H1 (cell line): Measurements from ENCODE around the gene DAPK1. TPM values are rescaled to one million over a fixed set of nuclear protein-coding genes. Genes with fewer than 3 reads are reported as not detected.

Experiments
- CTCF ChIA-PET: fragments of 300-600 bp; sonication (Branson Sonifier 250); formaldehyde crosslinking; loops from one replicate; lab custom pipeline; 2021; ENCODE audit not compliant: partially characterized antibody; lab: Charles Lee
- POLR2A ChIA-PET: fragments of 300-600 bp; sonication (Branson Sonifier 250); formaldehyde crosslinking; loops from one replicate; lab custom pipeline; 2021; ENCODE audit warnings: inconsistent platforms; ENCODE audit not compliant: partially characterized antibody; lab: Charles Lee
- DNase-seq, 2 experiments: peaks; one replicate each; pipeline versions ENCODE4 v3.0.0 to v3.0.0-alpha.2; 2010 to 2022; ENCODE audit warnings: low spot score in 2 of 2, low read depth in 1 of 2, mixed read lengths in 1 of 2
- FAIRE-seq: peaks from 2 replicates; lab custom pipeline; 2011; peaks lifted over from hg19 to GRCh38; lab: Jason Lieb, UNC
- H2AFZ ChIP-seq: 2 replicates; pipeline ENCODE4 v1.8.1; 2012; ENCODE audit warnings: low read length, inconsistent platforms
- H2AK5ac ChIP-seq: 2 replicates; pipeline ENCODE4 v1.6.1; 2013; ENCODE audit warnings: low read depth, low read length
- H2BK120ac ChIP-seq: replicated peaks from 2 replicates; pipeline ENCODE3; 2013; ENCODE audit warnings: low read depth, low read length, inconsistent platforms
- H2BK12ac ChIP-seq: 2 replicates; pipeline ENCODE4 v1.6.1; 2013; ENCODE audit warnings: low read depth, low read length
- H2BK15ac ChIP-seq: 2 replicates; pipeline ENCODE4 v1.6.1; 2013; ENCODE audit warnings: low read length
- H2BK20ac ChIP-seq: 2 replicates; pipeline ENCODE4 v1.6.1; 2013; ENCODE audit warnings: low read length
- H2BK5ac ChIP-seq: 2 replicates; pipeline ENCODE4 v1.6.1; 2013; ENCODE audit warnings: low read depth, low read length
- H3K14ac ChIP-seq: 2 replicates; pipeline ENCODE4 v1.6.1; 2013; ENCODE audit warnings: inconsistent platforms; ENCODE audit not compliant: insufficient read length
- H3K18ac ChIP-seq: 2 replicates; pipeline ENCODE4 v1.6.1; 2013; ENCODE audit warnings: low read length; ENCODE audit errors: extremely low read depth
- H3K23ac ChIP-seq: 2 replicates; pipeline ENCODE4 v1.6.1; 2013; ENCODE audit warnings: inconsistent platforms; ENCODE audit not compliant: insufficient read length
- H3K23me2 ChIP-seq: 2 replicates; pipeline ENCODE4 v1.6.1; 2013; ENCODE audit warnings: low read depth, low read length
- H3K27ac ChIP-seq: 2 replicates; pipeline ENCODE4 v1.6.1; 2011; ENCODE audit warnings: low read depth, low read length, inconsistent platforms
- H3K27me3 ChIP-seq, 4 experiments: replicated peaks in 1 of 4; 1 replicate in 1 of 4; 2 replicates in 3 of 4; pipeline versions ENCODE4 v1.6.1 to v1.8.1; 2011 to 2013; ENCODE audit warnings: low read length in 3 of 4, mild to moderate bottlenecking in 3 of 4, inconsistent platforms in 2 of 4, mixed read lengths in 2 of 4, moderate library complexity in 1 of 4; ENCODE audit not compliant: control insufficient read depth in 3 of 4, insufficient read depth in 3 of 4; ENCODE audit errors: extremely low read depth in 1 of 4
- H3K36me3 ChIP-seq, 4 experiments: 2 replicates each; pipeline versions ENCODE4 v1.6.1 to v1.8.1; 2011 to 2013; ENCODE audit warnings: mild to moderate bottlenecking in 4 of 4, low read length in 3 of 4, moderate library complexity in 2 of 4, control low read depth in 1 of 4, inconsistent platforms in 1 of 4; ENCODE audit not compliant: insufficient read depth in 4 of 4, control insufficient read depth in 2 of 4
- H3K4ac ChIP-seq: replicated peaks from 2 replicates; pipeline ENCODE3; 2013; ENCODE audit warnings: low read length, low read depth, mixed read lengths, inconsistent platforms; ENCODE audit not compliant: insufficient read length
- H3K4me1 ChIP-seq, 4 experiments: replicated peaks in 1 of 4; 1 replicate in 1 of 4; 2 replicates in 3 of 4; pipeline versions ENCODE4 v1.6.1 to v1.8.1; 2011 to 2013; ENCODE audit warnings: low read length in 3 of 4, inconsistent platforms in 2 of 4, mixed read lengths in 1 of 4; ENCODE audit not compliant: insufficient read depth in 4 of 4, control insufficient read depth in 3 of 4
- H3K4me2 ChIP-seq, 2 experiments: 2 replicates each; pipeline versions ENCODE4 v1.6.1 to v1.8.1; 2011 to 2013; ENCODE audit warnings: low read depth in 2 of 2, low read length in 2 of 2, control low read depth in 1 of 2, inconsistent platforms in 1 of 2, mild to moderate bottlenecking in 1 of 2; ENCODE audit not compliant: insufficient read depth in 1 of 2
- H3K4me3 ChIP-seq, 4 experiments: fragments of 200-600, 300-600 bp in 1 of 4; sonication (generic), shearing (Covaris generic), sonication (Bioruptor Twin) in 1 of 4; 2 replicates each; pipeline versions ENCODE4 v1.5.1 to v1.8.1; 2011 to 2016; ENCODE audit warnings: low read length in 4 of 4, low read depth in 3 of 4, control low read depth in 2 of 4, inconsistent platforms in 2 of 4, mild to moderate bottlenecking in 2 of 4, mixed read lengths in 1 of 4, moderate library complexity in 1 of 4; ENCODE audit not compliant: insufficient read depth in 2 of 4; ENCODE audit errors: extremely low read depth in 1 of 4
- H3K56ac ChIP-seq: replicated peaks from 2 replicates; pipeline ENCODE3; 2013; ENCODE audit warnings: low read depth, mild to moderate bottlenecking, mixed read lengths, low read length, inconsistent platforms; ENCODE audit not compliant: insufficient read length
- H3K79me1 ChIP-seq: 2 replicates; pipeline ENCODE4 v1.6.1; 2013; ENCODE audit warnings: low read depth, low read length, control low read depth
- H3K79me2 ChIP-seq, 2 experiments: 2 replicates each; pipeline versions ENCODE4 v1.6.1 to v1.8.1; 2012 to 2013; ENCODE audit warnings: low read length in 2 of 2, mild to moderate bottlenecking in 2 of 2, inconsistent platforms in 1 of 2; ENCODE audit not compliant: insufficient read depth in 2 of 2, control insufficient read depth in 1 of 2
- H3K9ac ChIP-seq, 4 experiments: replicated peaks in 1 of 4; 1 replicate in 1 of 4; 2 replicates in 3 of 4; pipeline versions ENCODE4 v1.6.1 to v1.8.1; 2011 to 2013; ENCODE audit warnings: low read depth in 3 of 4, low read length in 3 of 4, control low read depth in 2 of 4, mild to moderate bottlenecking in 2 of 4, moderate library complexity in 2 of 4, inconsistent platforms in 1 of 4; ENCODE audit errors: extremely low read depth in 1 of 4
- H3K9me3 ChIP-seq, 2 experiments: 2 replicates each; pipeline versions ENCODE4 v1.6.1 to v1.8.1; 2012 to 2013; ENCODE audit warnings: mild to moderate bottlenecking in 2 of 2, moderate library complexity in 2 of 2, control low read depth in 1 of 2, inconsistent platforms in 1 of 2, low read depth in 1 of 2, low read length in 1 of 2, mixed read lengths in 1 of 2; ENCODE audit not compliant: insufficient read depth in 2 of 2
- H4K20me1 ChIP-seq, 2 experiments: replicated peaks in 1 of 2; 2 replicates each; pipeline versions ENCODE3 to v1.8.1; 2011 to 2013; ENCODE audit warnings: inconsistent platforms in 2 of 2, low read length in 2 of 2, mild to moderate bottlenecking in 1 of 2; ENCODE audit not compliant: insufficient read depth in 2 of 2, control insufficient read depth in 1 of 2
- H4K5ac ChIP-seq: 2 replicates; pipeline ENCODE4 v1.6.1; 2013; ENCODE audit warnings: low read length, low read depth, mixed read lengths, inconsistent platforms; ENCODE audit not compliant: insufficient read length
- H4K8ac ChIP-seq: 2 replicates; pipeline ENCODE4 v1.8.0; 2013; ENCODE audit warnings: mild to moderate bottlenecking, moderate library complexity, low read length, inconsistent platforms; ENCODE audit not compliant: insufficient read depth; ENCODE audit errors: extremely low read depth
- H4K91ac ChIP-seq: replicated peaks from 2 replicates; pipeline ENCODE3; 2013; ENCODE audit warnings: low read length, mixed read lengths, inconsistent platforms; ENCODE audit not compliant: insufficient read length
- ATF3 ChIP-seq: IDR thresholded peaks from 2 replicates; pipeline ENCODE4 v1.6.1; 2011; ENCODE audit warnings: low read depth, mild to moderate bottlenecking, low read length; ENCODE audit not compliant: insufficient read depth
- CHD2 ChIP-seq: IDR thresholded peaks from 2 replicates; pipeline ENCODE4 v1.6.1; 2012; ENCODE audit warnings: low read length, improper control_type of control experiment
- CTBP2 ChIP-seq: IDR thresholded peaks from 2 replicates; pipeline ENCODE4 v1.7.0; 2011; ENCODE audit warnings: borderline replicate concordance, mild to moderate bottlenecking, moderate library complexity, mixed read lengths, low read length; ENCODE audit not compliant: insufficient read depth, insufficient read length
- MAX ChIP-seq: IDR thresholded peaks from 2 replicates; pipeline ENCODE4 v1.6.1; 2012; ENCODE audit warnings: inconsistent platforms
- POLR2AphosphoS5 ChIP-seq: IDR thresholded peaks from 2 replicates; pipeline ENCODE4 v1.6.1; 2011; ENCODE audit warnings: low read depth, low read length
- RAD21 ChIP-seq, 2 experiments: IDR thresholded peaks in 1 of 2; conservative IDR thresholded peaks in 1 of 2; 2 replicates each; pipeline ENCODE4 v1.6.1; 2011; ENCODE audit warnings: low read depth in 2 of 2, low read length in 2 of 2, improper control_type of control experiment in 1 of 2, inconsistent platforms in 1 of 2, mild to moderate bottlenecking in 1 of 2, moderate library complexity in 1 of 2
- RNF2 ChIP-seq: fragments of 200-900, 300-1000 bp; sonication (generic); IDR thresholded peaks from 2 replicates; pipeline ENCODE4 v1.7.1; 2016; ENCODE audit warnings: borderline replicate concordance, low read depth, mild to moderate bottlenecking, antibody characterized with exemption, low read length; ENCODE audit not compliant: poor library complexity, severe bottlenecking; ENCODE audit errors: missing control alignments
- SUZ12 ChIP-seq: fragments of 200-600 bp; sonication (generic); IDR thresholded peaks from 2 replicates; pipeline ENCODE4 v1.6.1; 2012; ENCODE audit warnings: mild to moderate bottlenecking, inconsistent platforms, low read length, moderate library complexity, mixed read lengths
- TBP ChIP-seq: IDR thresholded peaks from 2 replicates; pipeline ENCODE4 v1.6.1; 2011; ENCODE audit warnings: low read depth, low read length, improper control_type of control experiment
- TEAD4 ChIP-seq: IDR thresholded peaks from 2 replicates; pipeline ENCODE4 v1.6.1; 2012; ENCODE audit warnings: low read depth, low read length, inconsistent platforms, mixed read lengths
- WGBS, 2 experiments: shearing (Covaris generic) in 1 of 2; methylation state at CpG; one replicate each; pipeline versions ENCODE4 v1.1.6 to v1.1.7; 2013 to 2015; ENCODE audit warnings: low lambda C conversion rate in 2 of 2, mixed read lengths in 2 of 2, inconsistent platforms in 1 of 2, low coverage in 1 of 2, missing lambda C conversion rate in 1 of 2; ENCODE audit not compliant: insufficient replicate concordance in 2 of 2, insufficient coverage in 1 of 2, insufficient read length in 1 of 2; ENCODE audit errors: extremely low coverage in 1 of 2, missing lambda C conversion rate in 1 of 2; 5-methylcytosine and 5-hydroxymethylcytosine counted together
- polyA plus RNA-seq, 7 experiments: library from polyadenylated mRNA; depleted of rRNA in 3 of 7; stranded (reverse) in 5 of 7; unstranded in 2 of 7; fragments of >200 nt in 5 of 7; fragments of 200-250 nt in 2 of 7; gene quantifications; 1 replicate in 5 of 7; 2 replicates in 1 of 7; 4 replicates in 1 of 7; pipeline versions ENCODE4 v1.2.1 to v1.2.3, GENCODE V29; 2011 to 2013; ENCODE audit warnings: missing spikeins in 2 of 7, mixed read lengths in 2 of 7
- total RNA-seq: library from RNA; stranded (reverse); fragmentation: NEBNext Ultra II Directional; extraction: Animal tissue kit (Norgen Biotek cat#: 25700); gene quantifications from 2 replicates; pipeline ENCODE4 v1.2.1, GENCODE V29; 2021

The DAPK1 gene
- total and polyA plus RNA-seq, 2 of the 8 experiments (the other 6 are each of a cell fraction or from before 2014, with no cell fraction given) = 62.4 to 131 TPM

GRCh38 chr9:87642330-87643106 lies 144.9 kb downstream of the DAPK1 start:
- Histone ChIP-seq H3K4me3 (no peak overlapping the region), H2AFZ (no peak overlapping the region), H4K91ac (no peak overlapping the region), H3K4ac (no peak overlapping the region), H3K36me3 (peaks cover 9 to 73% (median 41%) of the 10 kb centered on the region in 4 experiments; a peak in 7 of 8 replicates), H3K56ac (no peak overlapping the region), H3K4me1 (peaks cover 0 to 9% (median 3%) of the 10 kb centered on the region in 4 experiments; a peak in 3 of 7 replicates), H4K5ac (no peak overlapping the region), H3K14ac (no peak overlapping the region), H3K9ac (no peak overlapping the region), H3K9me3 (no peaks in the 10 kb centered on the region), H3K18ac (no peak overlapping the region), H3K27me3 (no peaks in the 10 kb centered on the region), H3K23me2 (no peaks in the 10 kb centered on the region; the same call in 1 of the 2 replicates), H3K27ac (no peak overlapping the region), H3K4me2 (no peak overlapping the region), H3K23ac (no peak overlapping the region), H3K79me1 (peaks cover 2% of the 10 kb centered on the region; the same call in 1 of the 2 replicates), H3K79me2 (no peaks in the 10 kb centered on the region), H2AK5ac (no peak overlapping the region), H2BK120ac (no peak overlapping the region), H2BK12ac (no peak overlapping the region), H4K20me1 (no peaks in the 10 kb centered on the region), H2BK5ac (no peak overlapping the region), H4K8ac (no peak overlapping the region), H2BK15ac (no peak overlapping the region), H2BK20ac (no peak overlapping the region)
- 86% methylated on average over 5 of the region's 6 CpGs; no CpG with 5 or more reads in 1 of the 2 experiments for WGBS, 2 experiments
- ChIA-PET CTCF (interaction anchor here (1.4 to 1.7 kb wide), 5 partner anchors 18 to 241 kb away, joined by 3 to 5 read pairs (median 4); no protein-coding TSS in a partner anchor), POLR2A (no interaction called here)
- no peak for DNase-seq
- FAIRE-seq = no peak
- no peak for TF ChIP-seq ATF3
- TF ChIP-seq SUZ12 = no peak
- TF ChIP-seq CHD2 = no peak
- no peak for TF ChIP-seq RNF2
- no peak for TF ChIP-seq TBP
- no peak for TF ChIP-seq CTBP2
- TF ChIP-seq POLR2AphosphoS5 = no peak
- TF ChIP-seq MAX = no peak
- TF ChIP-seq RAD21 (IDR thresholded peaks at IDR 0.05 in 1 of 2, conservative IDR thresholded peaks at IDR 0.05 in 1 of 2; ENCODE audit: low read depth in 2 of 2, low read length in 2 of 2) = no peak
- no peak for TF ChIP-seq TEAD4
